ENCODE data around the gene KCNG3. TPM values are rescaled to one million over a fixed set of nuclear protein-coding genes. Genes with fewer than 3 reads are reported as not detected.

Gene KCNG3
- total RNA-seq, 1 donor from 2014 or later, result 0.16 TPM

DNA sequence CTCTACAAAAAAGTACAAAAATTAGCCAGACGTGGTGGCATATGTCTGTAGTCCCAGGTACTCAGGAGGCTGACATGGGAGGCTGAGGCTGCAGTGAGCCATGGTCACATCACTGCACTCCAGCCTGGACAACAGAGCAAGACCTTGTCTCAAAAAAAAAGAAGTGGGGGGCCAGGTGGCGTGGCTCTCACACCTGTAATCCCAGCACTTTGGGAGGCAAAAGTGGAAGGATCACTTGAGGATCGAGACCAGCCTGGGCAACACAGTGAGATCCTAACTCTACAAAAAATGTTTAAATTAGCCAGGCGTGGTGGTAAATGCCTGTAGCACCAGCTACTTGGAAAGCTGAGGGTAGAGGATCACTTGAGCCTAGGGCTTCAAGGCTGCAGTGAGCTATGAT is 23.1 kb downstream of the KCNG3 start:
- Mint-ChIP-seq H3K36me3 (ENCODE audit: low read depth) (no peaks in the 10 kb centered on the region), H3K4me3 (ENCODE audit: low read depth) (no peak overlapping the region), H3K27ac (no peak overlapping the region), H3K4me1 (ENCODE audit: low read depth) (no peaks in the 10 kb centered on the region), H3K27me3 (ENCODE audit: low read depth) (peaks cover 3% of the 10 kb centered on the region), H3K9me3 (no peaks in the 10 kb centered on the region)
- DNase-seq (ENCODE audit: low spot score), result no peak
- intact Hi-C loops (cut with micrococcal nuclease), result no loop called here

DNA sequence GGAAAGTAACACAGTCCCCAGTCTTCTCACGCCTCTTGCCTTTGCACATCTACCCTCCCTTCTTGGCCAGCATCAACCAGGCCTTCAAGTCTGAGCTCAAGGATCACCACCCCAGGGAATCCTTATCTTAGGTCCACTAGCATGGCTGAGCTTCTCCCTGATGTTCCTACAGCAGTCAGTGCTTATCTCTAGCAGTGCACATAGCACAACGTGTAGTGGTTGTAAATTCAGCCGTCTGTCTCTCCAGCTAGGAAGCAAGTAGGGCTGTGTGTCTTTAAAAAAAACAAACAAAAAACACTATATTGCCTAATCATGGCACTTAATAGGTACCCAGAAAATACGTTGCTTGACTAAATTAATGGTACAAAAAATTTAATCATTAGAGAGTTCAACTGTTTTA is 29.2 kb downstream of the KCNG3 start:
- H3K4me3 Mint-ChIP-seq (ENCODE audit: low read depth), result no peak overlapping the region
- H3K9me3 Mint-ChIP-seq, result no peaks in the 10 kb centered on the region
- intact Hi-C loops (cut with micrococcal nuclease), result no loop called here
- H3K27ac Mint-ChIP-seq, result no peak overlapping the region
- no peaks in the 10 kb centered on the region for H3K36me3 Mint-ChIP-seq (ENCODE audit: low read depth)
- DNase-seq (ENCODE audit: low spot score), result no peak
- no peaks in the 10 kb centered on the region for H3K4me1 Mint-ChIP-seq (ENCODE audit: low read depth)
- peaks cover 8% of the 10 kb centered on the region for H3K27me3 Mint-ChIP-seq (ENCODE audit: low read depth)

DNA sequence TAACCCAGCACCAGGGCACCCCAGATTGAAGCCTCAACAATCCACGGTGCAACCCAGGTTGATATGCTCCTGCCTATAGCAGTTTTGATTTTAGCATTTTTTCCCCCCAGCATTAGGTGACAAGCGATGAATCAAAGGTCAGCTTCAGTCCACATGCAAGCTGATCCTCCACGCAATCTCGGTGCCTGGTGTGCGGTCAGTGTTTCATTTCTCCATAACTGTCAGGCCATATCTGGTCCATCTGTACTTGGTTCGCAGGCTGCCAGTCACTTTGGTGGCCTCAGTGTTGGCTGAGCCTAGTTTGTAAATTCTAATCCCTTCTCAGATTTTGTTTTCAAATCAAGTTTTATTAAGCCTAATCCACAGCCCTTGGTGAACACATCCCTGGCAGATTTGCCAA is 30.2 kb downstream of the KCNG3 start:
- H3K9me3 Mint-ChIP-seq, result no peaks in the 10 kb centered on the region
- H3K27me3 Mint-ChIP-seq (ENCODE audit: low read depth), result peaks cover 13% of the 10 kb centered on the region
- no peak overlapping the region for H3K4me3 Mint-ChIP-seq (ENCODE audit: low read depth)
- no peaks in the 10 kb centered on the region for H3K4me1 Mint-ChIP-seq (ENCODE audit: low read depth)
- no peak for DNase-seq (ENCODE audit: low spot score)
- intact Hi-C loops (cut with micrococcal nuclease), result no loop called here
- no peak overlapping the region for H3K27ac Mint-ChIP-seq
- H3K36me3 Mint-ChIP-seq (ENCODE audit: low read depth), result no peaks in the 10 kb centered on the region

DNA sequence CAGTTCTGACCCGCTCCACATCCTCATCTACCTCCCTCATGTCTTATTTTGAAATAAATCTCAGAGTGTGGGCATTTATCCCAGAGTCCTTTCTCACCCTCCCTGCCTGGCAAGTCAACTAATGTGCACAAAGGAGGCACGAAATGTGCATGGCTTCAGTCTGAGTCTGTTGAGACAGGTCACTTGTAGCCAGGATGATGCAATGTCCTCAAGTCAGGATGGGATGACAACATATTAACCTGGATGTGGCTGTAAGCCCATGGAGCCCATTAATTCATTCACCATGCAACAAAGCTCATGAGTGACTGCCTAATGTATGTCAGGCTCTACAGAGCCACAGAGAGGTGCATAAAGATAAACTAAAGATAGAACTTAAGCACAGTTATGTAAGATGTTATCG is 34.5 kb downstream of the KCNG3 start:
- intact Hi-C loops (cut with micrococcal nuclease), result no loop called here
- H3K27me3 Mint-ChIP-seq (ENCODE audit: low read depth), result peaks cover 12% of the 10 kb centered on the region

DNA sequence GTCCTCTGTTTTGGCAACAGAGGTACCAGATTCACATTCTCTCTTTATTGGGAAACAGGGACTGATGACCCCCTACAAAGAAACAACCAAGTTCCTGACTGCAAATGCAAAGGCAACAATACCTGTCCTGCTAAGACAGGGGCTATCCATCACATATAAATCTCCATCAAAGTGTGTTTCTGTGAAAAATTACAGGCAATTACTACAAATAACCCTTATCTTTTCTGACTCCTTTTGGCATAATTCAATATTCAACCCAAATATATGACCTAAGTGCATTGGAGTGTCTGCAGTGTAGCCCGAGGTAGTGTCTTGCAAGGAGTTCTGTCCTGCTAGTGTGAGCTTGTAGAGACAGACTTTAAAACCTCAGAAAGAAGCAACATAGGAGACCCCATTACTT is 35.4 kb downstream of the KCNG3 start:
- no peaks in the 10 kb centered on the region for H3K36me3 Mint-ChIP-seq (ENCODE audit: low read depth)
- DNase-seq (ENCODE audit: low spot score), result no peak
- no peak overlapping the region for H3K4me3 Mint-ChIP-seq (ENCODE audit: low read depth)
- peaks cover 14% of the 10 kb centered on the region for H3K27me3 Mint-ChIP-seq (ENCODE audit: low read depth)
- H3K4me1 Mint-ChIP-seq (ENCODE audit: low read depth), result no peaks in the 10 kb centered on the region
- intact Hi-C loops (cut with micrococcal nuclease), result no loop called here
- no peaks in the 10 kb centered on the region for H3K9me3 Mint-ChIP-seq
- H3K27ac Mint-ChIP-seq, result no peak overlapping the region

More for the DNA sequence above, 34.5 kb downstream of the KCNG3 start:
- Mint-ChIP-seq H3K27ac (no peak overlapping the region), H3K36me3 (ENCODE audit: low read depth) (no peaks in the 10 kb centered on the region), H3K4me1 (ENCODE audit: low read depth) (no peaks in the 10 kb centered on the region), H3K9me3 (no peaks in the 10 kb centered on the region), H3K4me3 (ENCODE audit: low read depth) (no peak overlapping the region)
- DNase-seq (ENCODE audit: low spot score), result no peak

DNA sequence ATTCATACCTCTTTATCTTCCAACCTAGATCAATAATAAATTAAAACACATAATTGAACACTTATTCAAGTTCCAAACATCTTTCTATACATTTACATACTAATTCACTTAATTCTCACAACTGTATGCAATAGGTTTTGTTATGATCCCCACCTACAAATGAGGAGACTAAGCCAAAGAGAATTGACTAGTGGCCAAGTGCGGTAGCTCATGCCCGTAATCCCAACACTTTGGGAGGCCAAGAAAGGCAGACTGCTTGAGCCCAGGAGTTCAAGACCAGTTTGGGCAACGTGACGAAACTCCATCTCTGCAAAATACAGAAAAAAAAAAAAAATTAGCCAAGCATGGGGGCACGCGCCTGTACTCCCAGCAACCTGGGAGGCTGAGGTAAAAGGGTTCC is 36.8 kb downstream of the KCNG3 start:
- Mint-ChIP-seq H3K36me3 (ENCODE audit: low read depth) (no peaks in the 10 kb centered on the region), H3K4me1 (ENCODE audit: low read depth) (no peaks in the 10 kb centered on the region), H3K9me3 (no peaks in the 10 kb centered on the region), H3K27ac (no peak overlapping the region), H3K27me3 (ENCODE audit: low read depth) (peaks cover 14% of the 10 kb centered on the region), H3K4me3 (ENCODE audit: low read depth) (no peak overlapping the region)
- no peak for DNase-seq (ENCODE audit: low spot score)
- intact Hi-C loops (cut with micrococcal nuclease), result no loop called here

DNA sequence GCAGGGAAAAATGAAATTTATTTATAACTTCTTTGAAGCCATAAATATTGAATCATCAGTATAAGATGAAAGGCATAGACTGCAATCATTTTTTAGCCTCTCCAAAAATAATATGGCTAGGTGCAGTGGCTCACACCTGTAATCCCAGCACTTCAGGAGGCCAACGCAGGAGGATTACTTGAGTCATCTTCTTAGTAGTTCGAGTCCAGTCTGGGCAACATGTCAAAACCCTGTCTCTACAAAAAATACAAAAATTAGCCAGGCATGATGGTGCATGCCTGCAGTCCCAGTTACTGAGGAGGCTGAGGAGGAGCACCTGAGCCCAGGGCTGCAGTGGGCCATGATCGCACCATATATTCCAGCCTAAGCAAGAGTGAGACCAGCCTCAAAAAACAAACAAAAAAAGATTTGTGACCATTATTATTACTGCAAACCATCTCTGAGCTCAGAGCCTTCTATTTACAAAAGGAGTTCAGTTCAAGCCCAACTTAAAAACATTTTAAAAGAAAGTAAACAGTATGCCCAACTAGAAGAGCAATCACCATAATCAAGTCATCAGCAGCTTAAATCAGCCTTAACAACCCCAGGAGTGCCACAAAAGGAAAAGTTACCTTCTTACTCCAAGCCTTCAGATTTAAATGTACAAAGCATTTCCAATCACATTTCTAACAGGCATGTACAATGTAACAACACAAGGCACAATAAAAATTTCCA is 37.5 kb downstream of the KCNG3 start:
- H3K27me3 Mint-ChIP-seq (ENCODE audit: low read depth), result peaks cover 11% of the 10 kb centered on the region
- H3K4me3 Mint-ChIP-seq (ENCODE audit: low read depth), result no peak overlapping the region
- H3K36me3 Mint-ChIP-seq (ENCODE audit: low read depth), result no peaks in the 10 kb centered on the region
- H3K4me1 Mint-ChIP-seq (ENCODE audit: low read depth), result no peaks in the 10 kb centered on the region
- H3K27ac Mint-ChIP-seq, result no peak overlapping the region
- DNase-seq (ENCODE audit: low spot score), result no peak
- intact Hi-C loops (cut with micrococcal nuclease), result no loop called here
- H3K9me3 Mint-ChIP-seq, result no peaks in the 10 kb centered on the region

DNA sequence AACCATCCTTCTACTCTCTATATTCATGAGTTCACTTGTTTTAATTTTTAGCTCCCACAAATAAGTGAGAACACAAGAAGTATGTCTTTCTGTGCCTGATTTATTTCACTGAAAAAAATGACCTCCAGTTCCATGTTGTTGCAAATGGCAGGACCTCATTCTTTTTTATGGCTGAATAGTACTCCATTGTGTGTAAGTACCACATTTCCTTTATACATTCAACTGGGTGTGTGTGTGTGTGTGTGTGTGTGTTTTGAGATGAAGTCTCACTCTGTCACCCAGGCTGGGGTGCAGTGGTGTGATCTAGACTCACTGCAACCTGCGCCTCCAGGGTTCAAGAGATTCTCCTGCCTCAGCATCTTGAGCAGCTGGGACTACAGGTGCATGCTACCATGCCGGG is 41.2 kb downstream of the KCNG3 start:
- Mint-ChIP-seq H3K36me3 (ENCODE audit: low read depth) (no peaks in the 10 kb centered on the region), H3K9me3 (no peaks in the 10 kb centered on the region), H3K27ac (no peak overlapping the region), H3K27me3 (ENCODE audit: low read depth) (peaks cover 3% of the 10 kb centered on the region), H3K4me1 (ENCODE audit: low read depth) (no peaks in the 10 kb centered on the region), H3K4me3 (ENCODE audit: low read depth) (no peak overlapping the region)
- intact Hi-C loops (cut with micrococcal nuclease), result no loop called here
- no peak for DNase-seq (ENCODE audit: low spot score)

DNA sequence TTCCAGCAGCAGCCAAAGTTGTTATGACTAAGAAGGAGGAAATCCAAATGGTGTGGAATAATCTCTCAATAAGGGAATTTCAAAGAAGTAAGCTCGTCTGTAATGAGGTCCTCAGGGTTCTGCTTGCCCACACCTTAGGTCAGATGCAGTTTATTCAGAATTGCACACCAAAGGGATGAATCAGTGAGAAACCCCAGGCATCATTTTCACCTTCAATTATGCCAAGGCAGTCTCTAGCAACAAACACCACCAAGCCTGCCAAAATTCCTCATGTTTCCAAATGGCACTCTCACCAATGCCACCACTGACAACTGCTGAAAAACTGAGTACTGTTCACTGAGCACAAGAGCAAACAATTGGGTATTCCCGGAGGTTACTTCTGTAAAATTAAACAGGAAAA is 43.6 kb downstream of the KCNG3 start:
- H3K9me3 Mint-ChIP-seq, result no peaks in the 10 kb centered on the region
- H3K4me3 Mint-ChIP-seq (ENCODE audit: low read depth), result no peak overlapping the region
- H3K27ac Mint-ChIP-seq, result no peak overlapping the region

DNA sequence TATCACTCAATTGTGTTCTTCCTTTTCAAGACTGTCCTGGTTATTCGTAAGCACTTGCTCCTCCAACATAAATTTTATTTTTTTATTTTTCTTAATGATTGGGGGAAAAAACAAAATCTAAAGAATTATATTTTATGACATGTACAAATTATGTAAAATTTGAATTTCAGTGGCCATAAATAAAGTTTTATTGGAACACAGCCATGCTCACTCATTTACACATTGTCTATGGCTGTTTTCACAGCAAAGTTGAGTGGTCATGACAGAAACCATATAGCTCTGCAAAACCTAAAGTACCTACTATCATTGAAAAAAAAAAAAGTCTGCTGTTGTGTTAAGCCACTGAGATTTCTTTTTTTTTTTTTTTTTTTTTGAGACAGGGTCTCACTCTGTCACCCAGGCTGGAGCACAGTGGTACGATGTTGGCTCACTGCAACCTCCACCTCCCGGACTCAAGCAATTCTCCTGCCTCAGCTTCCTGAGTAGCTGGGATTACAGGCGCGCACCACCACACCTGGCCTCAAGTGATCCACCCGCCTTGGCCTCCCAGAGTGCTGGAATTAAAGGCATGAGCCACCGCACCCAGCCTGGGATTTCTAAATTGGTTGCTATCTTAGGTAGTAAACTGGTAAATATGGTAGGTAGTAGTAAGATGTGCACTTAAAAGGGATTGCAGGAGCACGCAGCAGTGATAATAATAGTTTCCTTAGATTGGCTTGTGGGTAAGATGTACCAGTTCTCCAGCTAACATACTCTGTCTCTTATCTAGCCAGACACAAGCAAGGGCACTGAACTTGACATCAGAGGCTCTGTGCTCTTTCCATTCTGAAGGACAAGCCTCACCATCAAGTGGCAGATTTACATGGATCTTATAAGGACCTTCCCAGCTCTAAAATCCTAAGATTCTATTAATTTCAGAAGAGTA is 44.4 kb downstream of the KCNG3 start:
- Mint-ChIP-seq H3K4me1 (ENCODE audit: low read depth) (no peaks in the 10 kb centered on the region), H3K27ac (no peak overlapping the region)

More for the DNA sequence above, 43.6 kb downstream of the KCNG3 start:
- DNase-seq (ENCODE audit: low spot score), result no peak
- Mint-ChIP-seq H3K36me3 (ENCODE audit: low read depth) (no peaks in the 10 kb centered on the region), H3K27me3 (ENCODE audit: low read depth) (peaks cover 3% of the 10 kb centered on the region), H3K4me1 (ENCODE audit: low read depth) (no peaks in the 10 kb centered on the region)
- intact Hi-C loops (cut with micrococcal nuclease), result no loop called here

DNA sequence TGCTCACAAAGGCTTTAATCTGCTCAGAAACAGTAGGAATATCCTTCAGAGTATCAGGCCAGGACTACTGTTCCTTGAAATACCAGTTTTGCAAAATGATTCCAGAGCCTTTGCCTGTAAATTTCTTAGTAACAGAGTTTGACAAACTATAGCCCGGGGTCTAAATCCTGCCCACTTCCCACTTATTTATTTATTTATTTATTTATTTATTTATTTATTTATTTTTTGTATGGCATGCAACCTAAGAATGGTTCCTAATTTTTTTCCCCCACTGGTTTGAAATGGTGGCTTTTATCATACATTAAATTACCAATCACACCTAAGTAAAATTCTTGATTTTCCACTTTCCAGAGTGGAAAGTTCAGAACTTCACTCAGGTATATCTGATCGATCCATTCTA is 45.6 kb downstream of the KCNG3 start:
- H3K4me1 Mint-ChIP-seq (ENCODE audit: low read depth), result no peaks in the 10 kb centered on the region
- H3K27me3 Mint-ChIP-seq (ENCODE audit: low read depth), result peaks cover 7% of the 10 kb centered on the region

More for the DNA sequence above, 44.4 kb downstream of the KCNG3 start:
- peaks cover 4% of the 10 kb centered on the region for H3K27me3 Mint-ChIP-seq (ENCODE audit: low read depth)
- no peaks in the 10 kb centered on the region for H3K36me3 Mint-ChIP-seq (ENCODE audit: low read depth)
- H3K4me3 Mint-ChIP-seq (ENCODE audit: low read depth), result no peak overlapping the region
- intact Hi-C loops (cut with micrococcal nuclease), result no loop called here
- no peak for DNase-seq (ENCODE audit: low spot score)
- H3K9me3 Mint-ChIP-seq, result no peaks in the 10 kb centered on the region

DNA sequence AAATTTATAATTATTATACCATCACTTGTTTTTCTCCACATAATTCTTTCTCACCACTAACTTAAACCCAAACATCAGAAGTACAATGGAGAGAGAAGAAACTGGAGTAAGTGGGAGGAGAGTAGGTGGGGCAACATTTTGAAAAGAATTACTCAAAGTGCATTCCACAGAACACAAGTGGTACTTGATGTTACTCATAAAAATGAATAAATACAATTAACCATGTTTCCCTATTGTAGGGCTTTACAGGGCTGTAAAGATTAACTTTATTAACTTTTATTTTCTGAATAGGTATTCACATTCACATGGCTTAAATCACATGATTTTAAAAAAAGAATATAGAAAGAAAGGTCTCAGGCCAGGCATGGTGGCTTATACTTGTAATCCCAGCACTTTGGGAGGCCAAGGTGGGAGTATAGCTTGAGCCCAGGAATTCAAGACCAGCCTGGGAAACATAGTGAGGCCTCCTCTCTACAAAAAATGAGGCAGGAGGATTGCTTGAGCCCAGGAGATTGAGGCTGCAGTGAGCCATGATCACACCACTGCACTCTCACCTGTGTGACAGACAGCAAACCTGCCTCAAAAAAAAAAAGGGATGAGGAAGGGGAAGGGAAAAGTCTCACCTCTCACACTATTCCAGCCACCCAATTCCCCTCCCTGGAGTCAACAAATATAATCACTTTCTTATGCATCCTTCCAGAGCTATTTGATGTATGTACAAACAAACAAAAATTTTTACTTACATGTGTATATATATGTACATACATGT is 47.1 kb downstream of the KCNG3 start:
- intact Hi-C loops (cut with micrococcal nuclease), result no loop called here
- Mint-ChIP-seq H3K27ac (no peak overlapping the region), H3K4me1 (ENCODE audit: low read depth) (no peaks in the 10 kb centered on the region), H3K27me3 (ENCODE audit: low read depth) (peaks cover 17% of the 10 kb centered on the region), H3K4me3 (ENCODE audit: low read depth) (no peak overlapping the region), H3K9me3 (no peaks in the 10 kb centered on the region), H3K36me3 (ENCODE audit: low read depth) (no peaks in the 10 kb centered on the region)
- DNase-seq (ENCODE audit: low spot score), result no peak

More for the DNA sequence above, 45.6 kb downstream of the KCNG3 start:
- no peak overlapping the region for H3K27ac Mint-ChIP-seq
- no peaks in the 10 kb centered on the region for H3K9me3 Mint-ChIP-seq
- no peak for DNase-seq (ENCODE audit: low spot score)
- intact Hi-C loops (cut with micrococcal nuclease), result no loop called here
- no peaks in the 10 kb centered on the region for H3K36me3 Mint-ChIP-seq (ENCODE audit: low read depth)
- no peak overlapping the region for H3K4me3 Mint-ChIP-seq (ENCODE audit: low read depth)
